GM23248 (cell line): ENCODE results near the gene BLTP1.

Source experiments
- EZH2 ChIP-seq: fragments of 200-600 bp; sonication (generic); IDR thresholded peaks from 2 replicates; pipeline ENCODE4 v1.6.1; 2018; ENCODE audit warnings: antibody characterized with exemption, mild to moderate bottlenecking; ENCODE audit not compliant: insufficient read depth, poor library complexity, severe bottlenecking
- EZH2phosphoT487 ChIP-seq: fragments of 200-600 bp; sonication (generic); IDR thresholded peaks from 2 replicates; pipeline ENCODE4 v1.6.1; 2018; ENCODE audit warnings: antibody characterized with exemption, moderate library complexity, mild to moderate bottlenecking, low read depth; ENCODE audit not compliant: insufficient read depth

DNA sequence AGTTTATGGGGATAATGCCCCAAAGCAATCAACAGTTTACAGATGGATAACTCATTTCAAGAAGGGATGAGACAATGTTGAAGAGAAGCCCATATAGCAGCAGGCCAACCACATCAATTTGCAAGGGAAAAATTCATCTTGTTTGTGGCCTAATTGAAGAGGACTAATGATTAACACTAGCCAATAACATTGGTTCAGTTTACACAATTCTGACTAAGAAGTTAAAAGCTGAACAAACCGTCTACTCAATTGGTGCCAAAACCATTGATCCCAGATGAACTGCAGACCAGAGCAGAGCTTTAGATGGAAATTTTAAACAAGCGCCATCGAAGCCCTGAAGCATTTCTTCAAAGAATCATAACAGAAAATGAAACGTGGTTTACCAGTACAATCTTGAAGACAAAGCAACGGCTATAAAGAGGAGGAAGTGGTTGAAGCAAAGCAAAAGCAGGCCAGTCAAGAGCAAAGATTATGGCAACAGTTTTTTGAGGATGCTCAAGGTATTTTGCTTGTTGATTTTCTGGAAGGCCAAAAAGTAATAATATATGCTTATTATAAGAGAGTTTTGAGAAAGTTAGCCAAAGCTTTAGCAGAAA, 20.5 kb upstream of the BLTP1 start:
- TF ChIP-seq EZH2 (no peak), EZH2phosphoT487 (no peak)
